Iris pigment epithelial cell (primary cell): ENCODE data around the gene PFDN4.
"Not testable (repeated sequence)": the region's sequence is repeated elsewhere in the genome, so short reads cannot be mapped to it uniquely, and the experiment has no call there.

Experiments
- DNase-seq: peaks from one replicate; pipeline ENCODE4 v3.0.0-alpha.2; 2011; ENCODE audit warnings: low read depth

The PFDN4 gene

DNA sequence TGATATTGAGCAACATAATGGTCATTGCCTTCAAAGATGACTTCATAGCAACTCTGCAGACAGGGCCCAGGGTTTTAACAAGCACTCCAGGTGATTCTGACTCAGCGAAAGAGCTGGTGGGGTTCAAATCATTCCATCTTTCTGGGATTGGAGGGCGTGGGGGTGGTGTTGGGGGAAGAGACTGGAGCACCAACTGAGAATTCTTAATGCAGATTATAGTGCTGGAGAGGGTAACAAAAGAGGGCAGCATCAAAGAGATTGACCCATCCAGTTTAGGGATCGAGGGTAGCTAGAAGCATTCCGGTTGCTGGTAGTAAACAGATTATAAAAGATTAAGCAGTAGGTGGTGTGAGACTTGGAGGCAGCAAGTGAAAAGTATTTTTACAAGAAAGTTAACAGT, 15.9 kb downstream of the PFDN4 start:
- DNase-seq: peak; percentile 9

DNA sequence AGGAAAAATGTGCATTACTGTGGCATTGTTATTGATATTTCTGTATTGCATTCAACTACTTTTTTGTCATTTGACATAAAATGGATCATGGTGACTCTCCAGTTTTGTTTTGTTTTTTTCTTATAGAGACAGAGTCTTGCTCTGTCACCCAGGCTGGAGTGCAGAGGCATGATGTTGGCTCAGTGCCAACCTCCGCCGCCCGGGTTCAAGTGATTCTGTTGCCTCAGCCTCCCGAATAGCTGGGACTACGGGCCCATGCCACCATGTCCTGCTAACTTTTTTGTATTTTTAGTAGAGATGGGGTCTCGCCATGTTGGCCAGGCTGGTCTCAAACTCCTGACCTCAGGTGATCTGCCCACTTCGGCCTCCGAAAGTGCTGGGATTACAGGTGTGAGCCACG, 16.8 kb downstream of the PFDN4 start:
- not testable (repeated sequence) for DNase-seq

DNA sequence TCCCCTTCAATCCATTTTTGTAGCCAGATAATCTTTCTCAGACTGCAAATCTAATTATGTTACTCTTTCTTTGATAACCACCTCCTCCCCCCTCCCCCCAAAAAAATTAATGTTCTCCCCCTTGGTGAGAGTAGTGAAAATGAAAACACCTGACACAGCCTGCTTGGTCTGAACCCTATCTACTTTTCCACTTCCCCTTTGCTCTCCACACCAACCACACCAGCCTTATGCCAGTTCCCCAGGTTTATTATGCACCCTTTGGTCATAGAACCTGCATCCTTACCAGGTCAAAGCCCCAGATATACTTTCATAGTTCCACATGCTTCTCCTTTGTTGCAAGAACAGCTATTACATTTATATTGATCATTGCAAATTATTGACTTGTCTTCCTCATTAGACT, 19.4 kb downstream of the PFDN4 start:
- no peak for DNase-seq

DNA sequence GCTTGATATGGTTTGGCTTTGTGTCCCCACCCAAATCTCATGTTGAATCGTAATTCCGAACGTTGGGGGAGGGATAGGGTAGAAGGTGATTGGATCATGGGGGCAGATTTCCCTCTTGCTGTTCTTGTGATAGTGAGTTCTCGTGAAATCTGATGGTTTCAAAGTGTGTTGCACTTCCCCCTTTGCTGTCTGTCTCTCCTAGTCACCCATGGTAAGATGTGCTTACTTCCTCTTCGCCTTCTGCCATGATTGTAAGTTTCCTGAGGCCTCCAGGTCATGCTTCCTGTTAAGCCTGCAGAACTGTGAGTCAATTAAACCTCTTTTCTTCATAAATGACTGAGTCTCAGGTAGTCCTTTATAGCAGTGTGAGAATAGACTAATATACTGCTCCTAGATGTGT, 19.9 kb downstream of the PFDN4 start:
- DNase-seq: no peak

DNA sequence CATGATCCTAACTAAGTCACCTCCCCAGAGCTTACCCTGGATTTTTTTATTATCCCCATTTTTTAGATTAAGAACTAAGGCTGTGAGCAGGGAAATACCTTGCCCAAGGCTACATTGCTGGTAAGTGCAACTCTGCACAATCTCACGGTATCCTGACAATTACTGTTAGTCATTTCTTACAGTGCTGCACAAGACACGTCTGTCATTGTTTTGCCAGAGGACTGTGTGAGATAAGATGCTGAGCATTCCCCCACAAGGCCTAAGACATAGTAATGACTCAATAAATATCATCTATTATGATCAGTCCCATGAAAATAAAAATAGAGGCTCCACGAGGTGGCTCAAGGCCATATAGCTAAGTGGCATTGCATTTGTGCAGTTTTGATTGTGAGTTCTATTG, 21.0 kb downstream of the PFDN4 start:
- peak; percentile 9 for DNase-seq

GRCh38 chr20:54229566-54230160, 21.8 kb downstream of the PFDN4 start:
- no peak for DNase-seq

DNA sequence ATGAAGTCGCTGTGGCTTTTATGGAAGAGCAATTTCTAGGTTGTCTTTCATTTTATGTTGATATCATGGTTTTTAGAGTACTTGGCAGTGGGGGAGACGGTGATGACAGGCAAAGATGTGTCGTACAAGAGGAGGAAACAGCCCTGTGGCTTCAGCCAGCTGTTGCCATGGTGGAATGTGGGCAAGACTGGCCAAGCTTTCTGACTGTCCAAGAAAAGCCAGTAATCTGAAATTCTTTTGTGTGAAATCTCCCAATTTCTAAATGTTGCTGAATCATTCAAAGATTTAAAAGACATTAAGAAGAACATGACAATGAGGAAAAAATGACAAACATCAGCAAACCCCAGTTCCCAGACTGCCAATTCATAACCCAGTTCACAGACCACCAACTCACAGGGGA, 23.1 kb downstream of the PFDN4 start:
- no peak for DNase-seq

DNA sequence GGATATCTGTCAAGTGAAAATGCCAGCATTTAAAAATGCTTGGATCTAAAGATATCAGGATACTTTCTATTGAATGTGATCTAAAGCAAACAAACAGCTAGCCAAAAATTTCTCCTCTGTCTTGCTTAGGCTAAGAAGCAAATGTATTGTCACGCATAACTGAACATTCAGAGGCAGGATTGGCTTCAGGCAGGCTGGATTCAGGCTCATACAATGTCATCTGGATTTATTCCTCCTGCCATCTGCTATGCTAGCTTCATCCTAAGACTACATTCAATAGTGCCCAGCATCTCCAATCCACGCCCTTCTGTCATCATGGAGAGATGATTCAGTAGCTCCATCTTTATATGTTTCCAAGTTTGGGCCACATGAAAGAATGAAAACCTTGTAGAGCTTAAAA, 27.1 kb downstream of the PFDN4 start:
- no peak for DNase-seq

DNA sequence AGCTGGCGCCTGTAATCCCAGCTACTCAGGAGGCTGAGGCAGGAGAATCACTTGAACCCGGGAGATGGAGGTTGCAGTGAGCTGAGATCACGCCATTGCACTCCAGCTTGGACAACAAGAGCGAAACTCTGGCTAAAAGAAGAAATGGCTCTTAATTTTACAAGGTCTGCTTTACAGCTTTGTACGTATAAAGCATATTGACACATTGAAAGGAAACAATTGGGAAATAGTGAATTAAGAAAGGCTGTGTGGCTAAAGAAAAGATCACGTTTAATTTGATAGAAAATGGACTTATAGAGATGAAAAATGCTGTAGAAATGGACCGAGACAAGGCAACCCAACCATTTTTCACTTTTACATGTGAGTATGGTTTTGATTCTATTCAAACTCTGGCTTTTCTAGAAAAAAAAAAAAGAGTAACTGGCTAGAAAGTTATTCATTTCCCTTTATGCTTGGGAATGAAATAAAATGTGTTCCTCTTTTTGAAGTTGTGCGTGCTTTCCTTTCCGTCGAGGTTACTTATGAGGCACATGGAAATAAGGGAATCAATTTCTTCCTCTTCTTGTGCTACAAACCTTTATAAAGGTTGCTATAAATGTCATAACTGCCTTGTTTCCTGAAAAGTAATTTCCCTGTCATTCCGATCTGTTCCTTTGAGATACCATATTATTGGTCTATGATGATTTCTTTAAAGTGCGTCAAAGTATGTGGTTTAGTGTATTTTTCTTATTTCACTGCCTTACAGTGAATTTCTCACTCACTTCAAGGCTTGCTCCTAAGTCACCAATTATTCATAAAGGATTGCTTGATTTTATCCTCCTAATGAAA, 29.4 kb downstream of the PFDN4 start:
- DNase-seq: no peak

- DNase-seq: no peak
Observed at GRCh38 chr20:54244113-54244512, 36.2 kb downstream of the PFDN4 start.

DNA sequence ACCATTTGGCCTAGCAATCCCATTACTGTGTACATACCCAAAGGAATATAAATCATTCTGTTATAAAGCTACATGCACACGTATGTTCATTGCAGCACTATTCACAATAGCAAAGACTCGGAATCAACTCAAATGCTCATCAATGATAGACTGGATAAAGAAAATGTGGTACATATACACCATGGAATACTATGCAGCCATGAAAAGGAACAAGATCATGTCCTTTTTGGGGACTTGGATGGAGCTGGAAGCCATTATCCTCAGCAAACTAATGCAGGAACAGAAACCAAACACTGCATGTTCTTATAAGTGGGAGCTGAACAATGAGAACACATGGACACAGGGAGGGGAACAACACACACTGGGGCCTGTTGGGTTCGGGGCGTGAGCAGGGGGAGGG, 40.8 kb downstream of the PFDN4 start:
- not testable (repeated sequence) for DNase-seq

GRCh38 chr20:54250691-54251090, 42.8 kb downstream of the PFDN4 start:
- peak; percentile 26 for DNase-seq

DNA sequence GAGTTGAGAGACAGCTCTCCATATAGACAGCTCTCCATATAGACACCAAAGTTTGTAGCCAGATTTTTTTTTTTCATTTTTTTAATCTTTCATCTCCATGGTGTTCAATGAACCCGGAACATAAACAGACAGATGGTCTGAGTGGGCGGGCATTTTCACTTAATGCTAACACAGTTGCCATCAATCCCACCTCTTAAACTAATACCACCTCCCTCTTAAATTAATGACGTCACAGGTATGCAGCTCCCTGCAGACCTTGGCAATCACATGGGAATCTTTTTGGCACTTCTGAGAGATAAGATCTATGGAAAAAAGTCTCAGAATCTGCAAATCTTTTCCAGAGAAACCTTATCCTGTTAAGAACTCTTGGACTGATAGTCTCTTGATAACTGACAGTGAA, 43.2 kb downstream of the PFDN4 start:
- no peak for DNase-seq

DNA sequence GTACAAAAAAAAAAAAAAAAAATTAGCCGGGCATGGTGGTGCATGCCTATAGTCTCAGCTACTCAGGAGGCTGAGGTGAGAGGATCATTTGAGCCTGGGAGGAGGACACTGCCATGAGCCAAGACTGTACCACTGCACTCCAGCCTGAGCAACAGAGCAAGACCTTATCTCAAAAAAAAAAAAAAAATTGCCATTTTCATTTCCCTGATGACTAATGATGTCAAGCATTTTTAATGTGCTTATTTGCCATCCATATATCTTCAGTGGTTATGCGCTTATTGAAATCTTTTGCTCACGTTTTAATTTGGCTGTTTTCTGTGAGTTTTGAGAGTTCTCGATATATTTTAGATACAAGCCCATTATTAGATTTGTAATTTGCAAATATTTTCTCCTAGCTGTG, 46.7 kb downstream of the PFDN4 start:
- DNase-seq: peak; percentile 41

GRCh38 chr20:54255157-54255556, 47.3 kb downstream of the PFDN4 start:
- peak; percentile 56 for DNase-seq

DNA sequence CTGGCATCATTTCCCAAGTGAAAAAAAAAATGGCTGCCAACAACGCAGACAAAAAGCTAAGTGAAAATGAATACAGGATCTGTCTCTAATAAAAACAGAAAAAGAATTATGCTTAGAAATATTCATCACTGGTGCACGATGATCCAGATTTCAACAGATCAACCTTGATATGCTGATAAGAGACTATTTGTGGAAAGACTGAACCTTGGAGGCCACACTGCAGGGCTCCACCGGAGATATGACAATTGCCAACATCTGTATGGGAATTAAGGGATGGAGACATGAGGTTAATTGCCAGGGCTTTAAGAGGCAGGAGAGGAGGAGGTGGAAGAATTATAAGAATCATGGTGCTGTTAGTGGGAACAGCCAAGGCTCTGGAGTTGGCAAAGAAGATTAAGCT, 48.3 kb downstream of the PFDN4 start:
- no peak for DNase-seq

DNA sequence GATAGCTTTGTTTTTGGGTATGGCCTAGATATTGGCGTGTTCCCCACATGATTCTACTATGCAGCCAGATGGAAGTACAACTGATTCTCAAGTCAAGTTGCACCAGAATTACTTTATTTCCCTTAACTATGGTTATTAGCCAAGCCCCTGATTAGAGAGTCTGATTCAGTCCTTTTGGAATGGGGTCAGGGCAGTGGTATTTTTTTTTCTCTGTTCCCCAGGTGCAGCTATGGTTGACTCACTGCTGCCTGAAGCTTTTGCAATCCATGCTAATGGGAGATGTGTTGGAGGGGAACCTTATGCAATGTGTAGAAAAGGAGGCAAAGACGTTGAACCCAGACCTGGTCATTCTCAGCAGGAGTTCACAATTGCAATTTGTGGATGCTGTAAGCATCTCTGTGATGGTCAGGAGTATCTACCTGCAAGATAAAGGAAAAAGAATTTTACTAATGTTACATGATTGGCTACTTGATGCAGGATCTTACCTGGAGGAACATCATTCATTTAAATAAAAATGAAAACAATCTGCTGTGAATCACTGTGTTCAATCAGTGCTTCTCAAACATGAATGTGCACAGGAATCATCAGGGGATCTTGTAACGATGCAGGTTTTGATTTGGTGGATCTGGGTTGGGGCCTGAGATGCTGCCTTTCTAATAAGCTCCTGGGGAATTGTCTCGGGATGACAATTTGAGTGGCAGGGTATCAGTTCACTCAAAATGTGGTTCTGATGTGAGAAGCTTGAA, 49.4 kb downstream of the PFDN4 start:
- DNase-seq: peak; percentile 96

GRCh38 chr20:54260116-54260515, 52.2 kb downstream of the PFDN4 start:
- DNase-seq: no peak

DNA sequence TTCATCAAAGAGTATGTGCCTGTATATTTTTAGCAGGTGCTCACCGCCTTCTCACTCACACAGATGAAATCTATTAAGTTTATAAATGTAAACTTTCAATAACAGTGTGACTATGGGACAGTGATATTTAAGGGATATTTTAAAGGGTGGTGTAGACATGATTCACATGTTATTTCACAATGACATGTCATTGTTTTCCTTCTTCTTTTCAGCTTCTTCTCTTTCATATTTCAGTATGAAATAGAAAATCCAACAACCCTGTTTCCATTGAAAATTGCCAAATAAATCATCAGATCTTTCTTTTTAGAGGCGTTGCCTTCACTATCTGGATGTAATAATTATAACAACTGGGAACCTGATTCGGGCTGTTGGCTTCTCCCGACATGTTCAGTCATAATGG, 54.8 kb downstream of the PFDN4 start:
- no peak for DNase-seq

- DNase-seq: no peak
Observed at GRCh38 chr20:54263116-54263690, 55.3 kb downstream of the PFDN4 start.

DNA sequence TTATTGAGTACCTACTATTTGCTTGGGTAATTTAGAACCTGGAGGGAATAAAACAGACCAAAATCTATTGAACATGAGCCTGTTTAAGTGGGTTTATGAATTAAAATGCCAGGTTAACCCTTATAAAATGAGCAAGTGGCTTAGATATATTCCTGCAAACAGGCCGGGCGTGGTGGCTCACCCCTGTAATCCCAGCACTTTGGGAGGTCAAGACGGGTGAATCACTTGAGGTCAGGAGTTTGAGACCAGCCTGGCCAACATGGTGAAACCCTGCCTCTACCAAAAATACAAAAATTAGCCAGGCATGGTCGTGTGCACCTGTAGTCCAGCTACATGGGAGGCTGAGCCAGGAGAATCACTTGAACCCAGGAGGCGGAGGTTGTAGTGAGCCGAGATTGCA, 57.9 kb downstream of the PFDN4 start:
- not testable (repeated sequence) for DNase-seq

DNA sequence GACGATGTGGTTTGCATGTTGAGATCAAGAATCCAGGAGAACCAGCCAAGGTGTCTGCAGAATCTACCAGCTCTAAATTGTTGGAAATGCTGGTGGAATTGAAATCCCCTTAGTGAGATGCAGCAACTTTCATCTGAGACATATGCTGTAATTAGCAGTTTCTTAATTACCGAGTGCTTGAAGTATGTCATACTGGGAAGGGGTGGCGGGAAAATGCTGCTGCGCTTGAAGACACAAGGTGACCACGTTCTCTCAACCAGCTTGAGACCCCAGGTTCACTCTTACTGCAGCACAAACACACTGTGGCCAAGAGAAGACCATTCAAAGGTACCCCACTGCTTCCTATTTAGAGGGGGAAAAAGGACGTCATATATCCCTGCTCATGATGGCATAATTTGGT, 59.0 kb downstream of the PFDN4 start:
- DNase-seq: no peak

GRCh38 chr20:54267483-54268003, 59.7 kb downstream of the PFDN4 start:
- DNase-seq: peak; percentile 31
